Osteoblast (primary cell): ENCODE results near the gene UQCR11. TPM values are rescaled to one million over a fixed set of nuclear protein-coding genes. Genes with fewer than 3 reads are reported as not detected.

Source experiments
- DNase-seq: peaks from one replicate; pipeline ENCODE4 v3.0.0; 2011; ENCODE audit warnings: low spot score, mixed read lengths; ENCODE audit not compliant: insufficient read length; ENCODE audit errors: missing footprints
- H2AFZ ChIP-seq: 2 replicates; pipeline ENCODE4 v1.6.0; 2011; ENCODE audit warnings: mild to moderate bottlenecking, low read length
- H3K27ac ChIP-seq: 2 replicates; pipeline ENCODE4 v1.5.1; 2011; ENCODE audit warnings: mild to moderate bottlenecking, low read depth, low read length, moderate library complexity
- H3K27me3 ChIP-seq: 2 replicates; pipeline ENCODE4 v1.6.0; 2012; ENCODE audit warnings: mild to moderate bottlenecking, control low read depth, inconsistent platforms, low read length, moderate library complexity; ENCODE audit not compliant: insufficient read depth
- H3K36me3 ChIP-seq: 2 replicates; pipeline ENCODE4 v1.5.1; 2011; ENCODE audit warnings: mild to moderate bottlenecking, low read length, control low read depth, moderate library complexity; ENCODE audit not compliant: insufficient read depth
- H3K4me1 ChIP-seq: 2 replicates; pipeline ENCODE4 v1.5.1; 2011; ENCODE audit warnings: mild to moderate bottlenecking, low read length, control low read depth, moderate library complexity; ENCODE audit not compliant: insufficient read depth
- H3K4me2 ChIP-seq: 2 replicates; pipeline ENCODE4 v1.6.0; 2011; ENCODE audit warnings: mild to moderate bottlenecking, low read length; ENCODE audit not compliant: insufficient read depth
- H3K4me3 ChIP-seq: fragments of 200-600 bp; sonication (generic); 3 replicates; pipeline ENCODE4 v1.5.1; 2012; ENCODE audit warnings: mild to moderate bottlenecking, low read length, inconsistent platforms; ENCODE audit not compliant: insufficient read depth
- H3K79me2 ChIP-seq: 2 replicates; pipeline ENCODE4 v1.6.0; 2012; ENCODE audit warnings: mild to moderate bottlenecking, low read length, control low read depth, inconsistent platforms; ENCODE audit not compliant: insufficient read depth
- H3K9me3 ChIP-seq: 2 replicates; pipeline ENCODE4 v1.5.1; 2011; ENCODE audit warnings: low read depth, low read length, control low read depth
- H4K20me1 ChIP-seq: 2 replicates; pipeline ENCODE4 v1.6.0; 2012; ENCODE audit warnings: mild to moderate bottlenecking, low read length, control low read depth; ENCODE audit not compliant: insufficient read depth
- CTCF ChIP-seq: IDR thresholded peaks from 2 replicates; pipeline ENCODE4 v1.5.1; 2011; ENCODE audit warnings: mild to moderate bottlenecking, low read depth, low read length, moderate library complexity; ENCODE audit errors: extremely low read depth
- total RNA-seq: library from RNA; depleted of rRNA; stranded (reverse); fragments of >200 nt; gene quantifications from 2 replicates; pipeline ENCODE4 v1.2.3, GENCODE V29; 2012

UQCR11 gene
- total RNA-seq, 1 donor = 39.4 TPM

- Histone ChIP-seq H4K20me1 (peaks cover 30% of the 10 kb centered on the region), H3K4me3 (peak within 1 kb of the TSS; percentile 81)
- DNase-seq = peak; percentile 100
These were observed 47.4 kb upstream of the UQCR11 start, which contains the start of gene TCF3 for GRCh38 chr19:1652471-1653299. Gene TCF3 (minus strand): TSS chr19:1652615. CDS start chr19:1650248, 2,367 bp downstream.

GRCh38 chr19:1651568-1652291, 46.5 kb upstream of the UQCR11 start:
- peaks cover 35% of the 10 kb centered on the region for H4K20me1 ChIP-seq
- peak overlapping the region; percentile 29 for H2AFZ ChIP-seq
- peak overlapping the region; percentile 91 for H3K4me2 ChIP-seq
- H3K27ac ChIP-seq = no peak overlapping the region
- H3K9me3 ChIP-seq = no peaks in the 10 kb centered on the region
- no peaks in the 10 kb centered on the region for H3K27me3 ChIP-seq
- DNase-seq = peak; percentile 96
- H3K4me3 ChIP-seq = peak overlapping the region; percentile 79
- peaks cover 15% of the 10 kb centered on the region for H3K4me1 ChIP-seq
- H3K36me3 ChIP-seq = peaks cover 14% of the 10 kb centered on the region
- TF ChIP-seq CTCF = no peak
- H3K79me2 ChIP-seq = peaks cover 38% of the 10 kb centered on the region

More at GRCh38 chr19:1652471-1653299, 47.4 kb upstream of the UQCR11 start, which contains the start of gene TCF3:
- Histone ChIP-seq H3K4me1 (peaks cover 15% of the 10 kb centered on the region), H3K27ac (peak within 1 kb of the TSS; percentile 97), H3K27me3 (no peaks in the 10 kb centered on the region), H3K9me3 (no peaks in the 10 kb centered on the region), H3K4me2 (peak within 1 kb of the TSS; percentile 91), H3K79me2 (peaks cover 38% of the 10 kb centered on the region), H3K36me3 (peaks cover 14% of the 10 kb centered on the region), H2AFZ (peak within 1 kb of the TSS; percentile 99)
- no peak for TF ChIP-seq CTCF

DNA sequence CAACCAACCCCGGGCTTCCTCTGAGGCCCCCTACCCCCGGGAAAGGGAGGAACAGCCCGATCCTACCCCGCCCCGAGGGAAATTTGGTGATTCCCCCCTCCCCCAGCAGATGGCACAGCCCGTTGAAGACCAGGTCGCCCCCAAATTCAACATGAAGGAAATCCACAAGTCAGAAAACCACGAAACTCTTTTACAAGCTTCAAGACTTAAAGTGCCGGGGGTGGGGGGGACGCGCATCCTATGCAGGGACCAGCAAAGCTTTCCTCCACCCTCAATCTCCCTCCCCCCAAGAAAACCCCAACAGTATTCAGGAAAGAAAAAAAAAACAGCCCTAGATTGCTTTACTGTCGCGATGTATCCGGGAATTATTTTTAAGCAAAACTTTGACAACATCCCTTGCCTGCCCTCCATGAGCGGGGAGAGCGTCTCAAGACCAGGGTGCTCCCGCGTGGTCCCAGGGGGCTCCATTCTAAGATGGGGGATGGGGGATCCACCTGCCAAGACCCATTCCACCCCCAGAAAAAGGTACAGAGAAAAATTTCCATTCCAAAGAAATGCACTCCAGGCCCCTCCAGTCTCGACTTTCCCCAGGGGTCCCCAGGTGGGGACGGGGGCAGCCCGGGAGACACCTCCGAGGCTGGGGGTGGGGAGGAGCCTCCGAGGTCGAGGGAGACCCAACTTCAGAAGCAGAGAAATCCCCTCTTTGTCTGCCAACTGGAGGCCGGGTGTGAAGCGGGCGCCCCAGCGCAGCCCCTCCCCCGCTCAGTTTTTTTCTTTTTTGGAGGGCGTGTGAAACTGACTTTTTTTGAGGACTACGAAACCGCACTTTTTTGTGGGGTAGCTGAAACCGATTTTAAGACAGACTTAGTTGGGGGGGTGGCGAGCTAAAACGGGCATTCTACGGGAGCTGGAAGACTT, 45.6 kb upstream of the UQCR11 start:
- Histone ChIP-seq H2AFZ (peak overlapping the region; percentile 41), H3K27ac (peak overlapping the region; percentile 28)
- peak; percentile 97 for DNase-seq

More for the DNA sequence above, 45.6 kb upstream of the UQCR11 start:
- Histone ChIP-seq H4K20me1 (peaks cover 39% of the 10 kb centered on the region), H3K4me2 (peak overlapping the region; percentile 91), H3K36me3 (peaks cover 15% of the 10 kb centered on the region), H3K9me3 (no peaks in the 10 kb centered on the region), H3K4me3 (peak overlapping the region; percentile 79), H3K27me3 (no peaks in the 10 kb centered on the region), H3K4me1 (peaks cover 15% of the 10 kb centered on the region), H3K79me2 (peaks cover 40% of the 10 kb centered on the region)
- TF ChIP-seq CTCF = no peak
